ENCODE measurements around the gene WDR35. TPM values are rescaled to one million over a fixed set of nuclear protein-coding genes. Genes with fewer than 3 reads are reported as not detected.

WDR35 gene
- total RNA-seq, 1 donor from 2014 or later: 8.7 TPM

GRCh38 chr2:19874726-19875125 is 115.2 kb downstream of the WDR35 start:
- DNase-seq (ENCODE audit: low read depth): no peak
- no peak for TF ChIP-seq CTCF (IDR thresholded peaks at IDR 0.05; ENCODE audit: insufficient read depth, low read length, severe bottlenecking)
- FAIRE-seq: no peak

DNA sequence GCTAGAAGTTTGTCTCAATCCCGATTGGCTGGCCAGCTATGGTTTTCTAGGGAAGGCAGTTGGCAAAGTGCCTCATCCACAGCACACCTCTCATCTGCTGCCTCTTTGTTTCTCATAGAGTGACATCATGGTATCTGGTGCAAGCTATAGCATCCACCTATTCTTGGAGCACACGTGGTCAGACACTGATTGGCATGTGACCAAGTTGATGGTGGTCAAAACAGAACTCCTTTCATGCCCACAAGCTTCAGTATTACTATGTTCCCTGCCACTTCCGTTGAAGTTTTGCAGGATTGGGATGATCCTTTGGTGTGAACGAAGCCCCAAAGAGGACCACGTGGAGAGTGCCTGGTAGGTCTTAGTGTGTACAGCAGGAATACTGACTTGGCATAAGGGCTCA is 116.9 kb downstream of the WDR35 start:
- Histone ChIP-seq H3K36me3 (ENCODE audit: control insufficient read depth, insufficient read depth, low read length) (no peaks in the 10 kb centered on the region), H3K4me3 (ENCODE audit: low read depth, low read length) (no peak overlapping the region), H3K27me3 (ENCODE audit: control insufficient read depth, insufficient read depth, low read length) (no peaks in the 10 kb centered on the region)
- FAIRE-seq (no peak), DNase-seq (ENCODE audit: low read depth) (no peak)
- no peak for TF ChIP-seq CTCF (IDR thresholded peaks at IDR 0.05; ENCODE audit: insufficient read depth, low read length, severe bottlenecking)

More at GRCh38 chr2:19874726-19875125, 115.2 kb downstream of the WDR35 start:
- H3K4me3 ChIP-seq (ENCODE audit: low read depth, low read length): no peak overlapping the region
- no peaks in the 10 kb centered on the region for H3K27me3 ChIP-seq (ENCODE audit: control insufficient read depth, insufficient read depth, low read length)
- H3K36me3 ChIP-seq (ENCODE audit: control insufficient read depth, insufficient read depth, low read length): no peaks in the 10 kb centered on the region

DNA sequence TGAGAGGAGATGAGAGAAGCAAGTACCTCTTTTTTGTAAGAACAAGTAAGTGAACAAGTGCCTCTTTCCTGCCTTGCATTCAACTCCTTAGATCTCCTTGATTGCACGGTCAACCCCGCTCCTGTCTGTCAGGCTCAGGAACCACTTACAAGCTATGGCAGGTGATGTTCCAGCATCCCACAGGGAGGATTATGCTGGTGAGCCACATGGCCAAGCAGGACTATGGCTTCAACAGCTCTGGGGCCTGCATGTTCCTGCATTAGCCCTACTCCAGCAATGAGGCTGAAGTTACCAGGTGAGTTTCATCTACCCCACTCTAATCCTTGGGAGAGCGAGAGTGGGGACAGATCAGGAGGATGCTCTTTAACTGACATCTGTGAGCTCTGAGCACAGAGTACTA is 117.6 kb downstream of the WDR35 start:
- DNase-seq (ENCODE audit: low read depth): no peak
- Histone ChIP-seq H3K27me3 (ENCODE audit: control insufficient read depth, insufficient read depth, low read length) (no peaks in the 10 kb centered on the region), H3K36me3 (ENCODE audit: control insufficient read depth, insufficient read depth, low read length) (no peaks in the 10 kb centered on the region), H3K4me3 (ENCODE audit: low read depth, low read length) (no peak overlapping the region)
- no peak for FAIRE-seq
- TF ChIP-seq CTCF (IDR thresholded peaks at IDR 0.05; ENCODE audit: insufficient read depth, low read length, severe bottlenecking): no peak

DNA sequence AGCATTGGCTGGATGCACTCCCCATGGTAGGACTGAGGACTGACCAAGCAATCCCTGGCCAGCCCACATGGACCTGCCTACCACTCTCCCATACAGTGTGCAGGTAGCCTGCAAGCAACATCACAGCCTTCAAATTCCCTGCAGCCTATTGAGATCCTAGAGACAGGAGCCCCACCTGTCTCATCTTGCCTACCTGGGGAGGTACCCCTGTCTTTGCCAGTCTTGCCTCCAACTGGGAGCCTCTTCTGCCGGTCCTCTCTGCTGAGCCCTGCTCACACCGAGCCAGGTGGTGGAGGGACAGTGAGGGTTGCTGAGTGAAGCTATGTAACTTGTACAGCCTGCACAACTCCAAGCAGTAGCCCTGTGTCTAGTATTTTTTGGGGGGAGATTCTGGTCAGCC is 118.1 kb downstream of the WDR35 start:
- FAIRE-seq (no peak), DNase-seq (ENCODE audit: low read depth) (no peak)
- TF ChIP-seq CTCF (IDR thresholded peaks at IDR 0.05; ENCODE audit: insufficient read depth, low read length, severe bottlenecking): no peak

GRCh38 chr2:19870792-19871191 is 119.1 kb downstream of the WDR35 start:
- no peak overlapping the region for H3K4me3 ChIP-seq (ENCODE audit: low read depth, low read length)
- no peaks in the 10 kb centered on the region for H3K36me3 ChIP-seq (ENCODE audit: control insufficient read depth, insufficient read depth, low read length)
- no peak for FAIRE-seq
- H3K27me3 ChIP-seq (ENCODE audit: control insufficient read depth, insufficient read depth, low read length): no peaks in the 10 kb centered on the region
- no peak for DNase-seq (ENCODE audit: low read depth)
- TF ChIP-seq CTCF (IDR thresholded peaks at IDR 0.05; ENCODE audit: insufficient read depth, low read length, severe bottlenecking): no peak

More for the DNA sequence above, 118.1 kb downstream of the WDR35 start:
- Histone ChIP-seq H3K27me3 (ENCODE audit: control insufficient read depth, insufficient read depth, low read length) (no peaks in the 10 kb centered on the region), H3K4me3 (ENCODE audit: low read depth, low read length) (no peak overlapping the region), H3K36me3 (ENCODE audit: control insufficient read depth, insufficient read depth, low read length) (no peaks in the 10 kb centered on the region)

Measured in bronchial epithelial cell (primary cell).